Stimulated activated CD4-positive, alpha-beta T cell treated with anti-CD3 and anti-CD28 coated beads, TNF-alpha, amount 100 ng/mL, for 48 hours (primary cell): ENCODE results near the gene CDK15.

Experiments used
- DNase-seq, 3 donors: peaks; one replicate each; pipeline ENCODE4 v3.0.0-alpha.2; 2020; ENCODE audit warnings: low read depth in 3 of 3

CDK15 gene

GRCh38 chr2:201937343-201937742 is 131.0 kb downstream of the CDK15 start:
- no peak for DNase-seq

GRCh38 chr2:201938156-201938775 is 131.9 kb downstream of the CDK15 start:
- DNase-seq = no peak

- no peak for DNase-seq
These were observed 132.4 kb downstream of the CDK15 start for GRCh38 chr2:201938781-201939180.

- DNase-seq = no peak
These were observed 133.2 kb downstream of the CDK15 start for GRCh38 chr2:201939453-201939941.

- no peak for DNase-seq
These were observed 136.2 kb downstream of the CDK15 start for GRCh38 chr2:201942531-201942930.
